HepG2 (cell line): ENCODE data around the gene EMC10. TPM values are rescaled to one million over a fixed set of nuclear protein-coding genes. Genes with fewer than 3 reads are reported as not detected.

Experiments
- FOXM1 ChIP-seq: sonication (generic); formaldehyde crosslinking; IDR thresholded peaks from 2 replicates; pipeline ENCODE4 v1.5.0; 2020; ENCODE audit warnings: missing genetic modification reagents
- MAFK ChIP-seq, 2 experiments: IDR thresholded peaks in 1 of 2; conservative IDR thresholded peaks in 1 of 2; 2 replicates each; pipeline ENCODE4 v1.6.1; 2011; ENCODE audit warnings: improper control_type of control experiment in 2 of 2, low read length in 2 of 2
- MLLT10 ChIP-seq: sonication (generic); formaldehyde crosslinking; IDR thresholded peaks from 2 replicates; pipeline ENCODE4 v1.4.0; 2020; ENCODE audit warnings: missing genetic modification reagents
- MTA1 ChIP-seq: sonication (generic); formaldehyde crosslinking; IDR thresholded peaks from 2 replicates; pipeline ENCODE4 v1.4.0; 2020; ENCODE audit warnings: missing genetic modification reagents, mild to moderate bottlenecking, borderline replicate concordance
- polyA plus RNA-seq, 8 experiments: library from polyadenylated mRNA; depleted of rRNA in 3 of 8; stranded (reverse) in 7 of 8; unstranded in 1 of 8; fragments of >200 nt; fragmentation: Illumina TruSeq in 4 of 8; extraction: Trizol in 4 of 8; gene quantifications; 2 replicates each; pipeline versions ENCODE4 v1.2.1 to v1.2.3, GENCODE V29; 2011 to 2016; ENCODE audit warnings: low read depth in 4 of 8, missing spikeins in 1 of 8, mixed read lengths in 1 of 8; ENCODE audit not compliant: insufficient read depth in 1 of 8
- total RNA-seq, 5 experiments: library from RNA; depleted of rRNA; stranded (reverse); fragments of >200 nt; fragmentation: Illumina TruSeq; extraction: Trizol; gene quantifications; 2 replicates each; pipeline ENCODE4 v1.2.3, GENCODE V29; 2016; ENCODE audit warnings: low read depth in 1 of 5
- TF ChIP-seq, protein P1 (sequence below): IDR thresholded peaks from 2 replicates; pipeline ENCODE4 v1.6.1; 2012; ENCODE audit warnings: low read length, improper control_type of control experiment
- TF ChIP-seq, protein P2 (sequence below): IDR thresholded peaks from 2 replicates; pipeline ENCODE4 v1.6.1; 2016; ENCODE audit warnings: missing compliant biosample characterization, missing genetic modification reagents, borderline replicate concordance

The EMC10 gene
- total and polyA plus RNA-seq, 2 of the 13 experiments (the other 11 are each of a cell fraction or from before 2014, with no cell fraction given): not detected

DNA sequence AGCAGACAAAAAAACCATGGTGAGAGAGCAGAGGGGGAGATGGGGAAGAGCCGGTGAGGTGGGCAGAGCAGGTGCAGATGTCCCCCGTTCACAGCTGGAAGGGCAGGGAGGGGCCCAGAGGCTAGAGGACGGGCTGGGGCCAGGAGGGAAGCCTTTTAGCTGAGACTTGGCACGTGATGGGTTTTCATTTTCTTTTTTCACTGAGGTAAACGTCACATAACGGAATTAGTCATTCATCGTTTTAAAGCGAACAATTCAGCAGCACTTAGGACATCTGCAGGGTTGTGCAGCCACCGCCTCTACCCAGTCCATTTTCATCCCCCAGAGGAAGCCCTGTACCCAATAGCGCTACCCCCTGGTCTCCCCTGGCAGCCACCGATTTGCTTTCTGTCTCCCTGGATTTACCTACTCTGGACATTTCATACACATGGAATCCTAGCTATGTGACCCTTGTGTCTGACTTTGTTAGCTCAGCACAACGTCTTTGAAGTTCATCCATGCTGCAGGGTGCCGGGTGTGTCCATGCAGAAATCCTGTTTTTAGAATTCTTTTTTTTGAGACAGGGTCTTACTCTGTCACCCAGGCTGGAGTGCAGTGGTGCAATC lies 16.0 kb upstream of the EMC10 start (continued):
- TF ChIP-seq, protein P1, sequence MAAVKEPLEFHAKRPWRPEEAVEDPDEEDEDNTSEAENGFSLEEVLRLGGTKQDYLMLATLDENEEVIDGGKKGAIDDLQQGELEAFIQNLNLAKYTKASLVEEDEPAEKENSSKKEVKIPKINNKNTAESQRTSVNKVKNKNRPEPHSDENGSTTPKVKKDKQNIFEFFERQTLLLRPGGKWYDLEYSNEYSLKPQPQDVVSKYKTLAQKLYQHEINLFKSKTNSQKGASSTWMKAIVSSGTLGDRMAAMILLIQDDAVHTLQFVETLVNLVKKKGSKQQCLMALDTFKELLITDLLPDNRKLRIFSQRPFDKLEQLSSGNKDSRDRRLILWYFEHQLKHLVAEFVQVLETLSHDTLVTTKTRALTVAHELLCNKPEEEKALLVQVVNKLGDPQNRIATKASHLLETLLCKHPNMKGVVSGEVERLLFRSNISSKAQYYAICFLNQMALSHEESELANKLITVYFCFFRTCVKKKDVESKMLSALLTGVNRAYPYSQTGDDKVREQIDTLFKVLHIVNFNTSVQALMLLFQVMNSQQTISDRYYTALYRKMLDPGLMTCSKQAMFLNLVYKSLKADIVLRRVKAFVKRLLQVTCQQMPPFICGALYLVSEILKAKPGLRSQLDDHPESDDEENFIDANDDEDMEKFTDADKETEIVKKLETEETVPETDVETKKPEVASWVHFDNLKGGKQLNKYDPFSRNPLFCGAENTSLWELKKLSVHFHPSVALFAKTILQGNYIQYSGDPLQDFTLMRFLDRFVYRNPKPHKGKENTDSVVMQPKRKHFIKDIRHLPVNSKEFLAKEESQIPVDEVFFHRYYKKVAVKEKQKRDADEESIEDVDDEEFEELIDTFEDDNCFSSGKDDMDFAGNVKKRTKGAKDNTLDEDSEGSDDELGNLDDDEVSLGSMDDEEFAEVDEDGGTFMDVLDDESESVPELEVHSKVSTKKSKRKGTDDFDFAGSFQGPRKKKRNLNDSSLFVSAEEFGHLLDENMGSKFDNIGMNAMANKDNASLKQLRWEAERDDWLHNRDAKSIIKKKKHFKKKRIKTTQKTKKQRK: no peak
- TF ChIP-seq MLLT10 (CRISPR knock-in tag) (no peak), MAFK (conservative IDR thresholded peaks at IDR 0.05 in 1 of 2, IDR thresholded peaks at IDR 0.05 in 1 of 2; ENCODE audit: low read length in 2 of 2) (peak; percentile 29 to 32; a peak in 2 of 4 replicates), MTA1 (CRISPR knock-in tag) (no peak), FOXM1 (no peak)
- TF ChIP-seq, protein P2, sequence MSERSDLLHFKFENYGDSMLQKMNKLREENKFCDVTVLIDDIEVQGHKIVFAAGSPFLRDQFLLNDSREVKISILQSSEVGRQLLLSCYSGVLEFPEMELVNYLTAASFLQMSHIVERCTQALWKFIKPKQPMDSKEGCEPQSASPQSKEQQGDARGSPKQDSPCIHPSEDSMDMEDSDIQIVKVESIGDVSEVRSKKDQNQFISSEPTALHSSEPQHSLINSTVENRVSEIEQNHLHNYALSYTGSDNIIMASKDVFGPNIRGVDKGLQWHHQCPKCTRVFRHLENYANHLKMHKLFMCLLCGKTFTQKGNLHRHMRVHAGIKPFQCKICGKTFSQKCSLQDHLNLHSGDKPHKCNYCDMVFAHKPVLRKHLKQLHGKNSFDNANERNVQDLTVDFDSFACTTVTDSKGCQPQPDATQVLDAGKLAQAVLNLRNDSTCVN: no peak
